CD4-positive, alpha-beta T cell treated with Interleukin-2 at 100 ng/mL for 4 hours (primary cell): ENCODE data around the gene FIP1L1.
"Not testable (repeated sequence)": the region's sequence is repeated elsewhere in the genome, so short reads cannot be mapped to it uniquely, and the experiment has no call there.

Experiments used
- DNase-seq: peaks from one replicate; pipeline ENCODE4 v3.0.0-alpha.2; 2020; ENCODE audit warnings: low spot score

The FIP1L1 gene

DNA sequence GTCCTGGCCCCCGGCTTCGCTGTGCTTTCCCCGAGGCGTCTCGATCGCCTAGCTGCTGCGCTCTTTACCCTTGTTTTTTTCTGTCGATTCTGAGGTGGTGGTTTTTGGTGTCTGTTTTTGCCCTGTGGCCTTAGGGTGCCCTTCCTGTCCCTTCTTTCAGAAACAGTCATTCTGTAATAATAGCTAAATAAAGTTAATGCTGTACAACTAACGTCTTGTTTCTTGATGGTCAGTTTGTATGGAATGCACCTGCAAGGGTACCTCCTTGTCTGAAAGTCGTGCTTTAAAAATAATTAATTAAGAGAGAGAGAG is 686 bp downstream of the FIP1L1 start:
- DNase-seq, result no peak

DNA sequence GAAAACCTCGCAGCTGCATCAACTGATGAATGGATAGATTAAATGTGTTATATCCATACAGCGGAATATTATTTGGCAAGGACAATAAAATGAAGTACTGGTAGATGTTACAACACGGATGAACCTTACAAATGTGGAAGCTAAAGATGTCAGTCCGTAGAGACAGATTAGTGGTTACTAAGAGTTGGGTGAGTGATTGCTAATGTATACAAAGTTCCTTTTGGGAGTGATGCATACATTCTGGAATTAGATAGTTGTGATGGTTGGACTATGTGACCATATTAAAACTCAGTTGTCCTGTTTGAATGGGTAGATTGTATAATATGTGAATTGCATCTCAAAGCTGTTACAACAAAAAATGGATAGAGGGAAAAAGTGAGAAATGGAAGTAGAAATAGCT is 2.8 kb downstream of the FIP1L1 start:
- no peak for DNase-seq

DNA sequence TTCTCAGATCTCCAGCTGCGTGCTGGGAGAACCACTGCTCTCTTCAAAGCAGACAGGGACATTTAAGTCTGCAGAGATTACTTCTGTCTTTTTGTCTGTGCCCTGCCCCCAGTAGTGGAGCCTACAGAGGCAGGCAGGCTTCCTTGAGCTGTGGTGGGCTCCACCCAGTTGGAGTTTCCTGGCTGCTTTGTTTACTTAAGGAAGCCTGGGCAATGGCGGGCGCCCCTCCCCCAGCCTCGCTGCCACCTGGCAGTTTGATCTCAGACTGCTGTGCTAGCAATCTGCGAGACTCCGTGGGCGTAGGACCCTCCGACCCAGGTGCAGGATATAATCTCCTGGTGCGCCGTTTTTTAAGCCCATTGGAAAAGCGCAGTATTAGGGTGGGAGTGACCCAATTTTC is 32.0 kb downstream of the FIP1L1 start:
- not testable (repeated sequence) for DNase-seq

DNA sequence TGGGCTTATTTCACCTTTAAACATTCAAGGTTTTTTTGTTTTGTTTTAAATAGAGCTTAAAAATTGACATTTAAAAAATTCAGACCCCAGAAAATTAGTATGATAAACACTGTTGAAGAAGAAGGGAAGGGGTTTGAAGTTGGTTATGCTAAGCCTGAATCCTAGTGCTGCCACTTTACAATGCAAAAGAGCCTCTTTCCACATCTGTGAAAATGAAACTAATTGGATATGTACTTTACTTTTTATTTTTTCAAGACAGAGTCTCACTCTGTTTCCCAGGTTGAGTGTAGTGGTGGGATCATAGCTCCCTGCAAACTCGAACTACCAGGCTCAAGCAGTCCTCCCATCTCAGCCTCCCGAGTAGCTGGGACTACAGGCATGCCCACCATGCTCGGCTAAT is 41.8 kb downstream of the FIP1L1 start:
- no peak for DNase-seq

DNA sequence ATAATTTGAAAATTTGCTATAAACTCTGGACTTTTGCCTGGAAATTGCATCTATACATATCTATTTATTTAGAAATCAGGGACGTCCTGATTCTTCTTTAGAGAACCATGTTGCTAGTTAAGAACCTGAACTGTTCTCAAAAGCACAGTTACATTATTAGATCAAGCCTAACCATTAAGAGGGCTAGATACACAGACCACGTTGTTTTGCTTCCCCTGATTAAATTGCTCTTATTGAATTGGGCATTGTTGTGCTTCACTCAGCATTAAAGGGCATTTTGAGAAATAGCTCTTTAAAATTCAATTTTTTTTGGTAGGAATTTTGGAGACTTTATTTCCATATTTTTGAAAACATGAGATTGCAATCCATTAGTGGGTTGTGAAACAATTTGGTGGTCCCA is 44.4 kb downstream of the FIP1L1 start:
- no peak for DNase-seq

DNA sequence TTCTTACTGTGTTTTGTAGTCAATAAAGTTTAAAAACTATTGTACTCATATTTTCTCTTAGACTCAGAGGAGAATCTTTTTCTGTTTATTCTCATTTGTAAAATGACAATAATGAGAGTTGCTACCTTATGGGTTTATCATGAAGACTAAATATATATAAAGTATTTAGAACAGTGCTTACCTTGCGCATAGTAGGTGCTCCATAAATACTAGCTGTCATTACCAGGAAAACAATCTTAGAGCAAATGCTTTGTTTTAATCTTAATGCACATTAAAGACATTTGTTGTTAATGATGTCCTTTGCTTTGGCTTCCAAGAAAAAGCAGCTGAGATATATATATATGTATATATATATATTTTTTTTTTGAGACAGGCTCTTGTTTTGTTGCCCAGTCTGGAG is 44.9 kb downstream of the FIP1L1 start:
- no peak for DNase-seq

DNA sequence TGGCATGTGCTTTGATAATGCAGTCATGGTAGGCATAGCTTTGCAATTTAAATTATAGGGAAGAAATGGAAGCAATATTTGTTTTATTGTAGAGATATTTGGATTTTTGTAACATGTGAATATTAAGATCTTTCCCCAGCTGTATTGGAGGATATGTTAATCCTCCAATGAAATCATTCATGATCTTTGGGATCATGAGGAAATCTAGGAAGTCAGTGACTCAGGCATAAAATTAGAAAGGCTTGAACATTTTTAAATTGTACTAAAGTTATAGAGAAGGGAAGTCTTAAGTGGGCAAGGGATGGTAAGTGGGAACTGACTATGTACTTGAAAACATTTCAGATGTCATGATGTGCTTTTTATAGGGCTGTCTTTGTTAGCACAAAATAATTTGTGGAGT is 46.8 kb downstream of the FIP1L1 start:
- DNase-seq, result no peak

DNA sequence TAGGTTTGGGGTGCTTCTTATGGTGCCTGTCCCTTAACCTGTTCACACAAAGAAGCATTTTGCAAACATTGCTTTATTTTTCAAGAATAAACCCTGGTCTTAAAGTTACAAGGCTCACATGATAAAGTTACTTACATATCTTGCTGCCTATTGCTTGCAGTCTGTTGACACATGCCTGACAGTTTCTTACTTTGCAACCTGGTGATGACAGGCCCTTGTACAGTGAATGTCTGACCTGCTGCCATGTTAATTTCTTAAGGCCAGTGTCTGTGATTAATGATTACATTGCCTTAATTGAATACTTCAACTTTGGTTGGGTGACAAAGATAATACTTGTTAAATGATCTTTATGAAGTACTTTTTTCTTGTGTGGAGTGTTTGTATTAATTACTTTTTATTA is 49.9 kb downstream of the FIP1L1 start:
- no peak for DNase-seq

DNA sequence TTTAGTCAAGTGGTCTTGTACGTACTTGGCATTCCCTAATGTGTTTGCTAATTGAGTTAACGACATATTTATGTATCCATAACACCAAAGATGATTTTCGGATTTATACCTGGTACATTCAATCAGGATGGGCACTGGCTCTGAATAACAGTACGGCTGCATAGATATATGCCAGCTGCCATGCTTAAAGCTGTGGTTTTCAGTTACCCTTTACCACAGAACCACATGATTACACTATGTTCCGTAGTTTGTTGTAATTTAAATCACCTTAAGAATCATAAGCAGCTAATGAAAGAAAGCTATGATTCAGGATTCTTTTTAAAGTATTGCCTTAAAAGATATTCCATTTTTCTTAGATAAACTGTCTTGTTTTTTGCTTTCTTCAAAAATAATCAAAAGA is 53.6 kb downstream of the FIP1L1 start:
- DNase-seq, result peak; percentile 10

DNA sequence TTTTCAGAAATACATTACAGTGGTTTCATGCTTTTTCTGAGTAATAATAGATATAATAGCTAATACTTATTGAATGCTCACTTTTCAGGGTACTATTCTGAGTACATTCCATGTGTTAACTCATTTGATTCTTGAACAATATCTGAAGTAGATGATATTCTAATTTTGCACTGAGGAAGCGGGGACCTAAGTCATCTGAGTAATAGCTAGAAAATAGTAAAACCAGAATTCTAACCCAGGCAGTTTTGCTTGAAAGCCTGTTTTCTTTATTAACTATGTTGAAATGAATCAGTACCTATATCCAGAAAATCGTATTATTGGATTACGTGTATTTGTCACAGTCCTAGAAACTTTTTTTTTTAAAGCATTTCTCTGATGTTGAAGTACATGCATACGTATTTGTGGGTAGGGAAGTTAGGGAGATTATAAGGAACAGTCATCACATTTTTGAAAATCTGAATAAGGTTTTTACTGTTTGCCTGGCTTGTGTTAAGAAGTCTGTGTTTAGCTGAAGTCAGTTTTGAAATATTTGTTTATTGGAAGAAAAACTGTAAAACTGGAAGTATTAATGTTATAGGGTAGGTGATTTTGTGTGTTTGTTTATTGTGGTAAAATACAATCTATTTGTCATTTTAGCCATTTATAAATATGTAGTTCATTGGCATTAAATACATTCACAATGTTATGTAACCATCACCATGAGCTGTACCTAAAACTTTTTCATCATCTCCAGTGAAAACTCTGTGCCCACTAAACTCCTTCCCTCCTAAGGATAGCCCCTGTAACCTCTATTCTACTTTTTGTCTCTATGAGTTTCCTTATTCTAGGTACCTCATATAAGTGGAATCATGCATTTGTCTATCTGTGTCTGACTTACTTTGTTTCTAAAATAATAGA is 55.3 kb downstream of the FIP1L1 start:
- DNase-seq, result no peak

DNA sequence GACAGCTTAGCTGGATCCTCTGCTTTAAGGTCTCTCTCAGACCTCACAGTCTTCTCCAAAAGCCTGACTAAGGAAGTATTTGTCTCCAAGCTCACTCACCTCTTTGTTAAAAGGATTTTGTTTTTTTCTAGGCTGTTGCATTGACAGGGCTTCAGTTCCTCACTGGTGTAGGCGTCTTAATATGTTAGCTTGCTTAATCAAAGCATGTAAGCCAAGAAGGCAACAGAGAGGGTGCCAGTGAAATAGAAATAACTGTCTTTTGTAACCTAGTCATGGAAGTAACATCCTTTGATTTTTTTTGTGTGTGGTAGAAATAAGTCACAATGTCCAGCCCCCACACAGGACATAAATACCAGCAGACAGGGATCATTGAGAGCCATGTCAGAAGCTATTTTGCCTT is 58.8 kb downstream of the FIP1L1 start:
- DNase-seq, result no peak

DNA sequence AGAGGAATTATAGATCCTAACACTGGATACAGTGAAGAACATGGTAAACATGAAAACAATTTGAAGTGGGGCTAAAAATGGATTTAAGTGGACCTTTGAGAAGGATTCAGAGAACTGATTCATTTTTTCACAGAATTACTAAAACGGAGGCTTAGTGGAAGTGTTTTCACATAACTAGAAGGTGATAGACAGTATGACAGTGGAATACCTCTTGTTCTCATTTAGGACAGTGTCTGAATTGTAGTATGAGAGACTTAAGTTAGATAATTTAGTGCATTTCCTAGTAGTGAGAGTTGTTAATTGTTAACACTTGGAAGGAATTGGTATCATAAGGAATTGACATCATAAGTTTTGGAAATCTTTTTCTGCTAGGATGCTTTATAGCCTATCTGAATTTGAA is 64.1 kb downstream of the FIP1L1 start:
- no peak for DNase-seq

DNA sequence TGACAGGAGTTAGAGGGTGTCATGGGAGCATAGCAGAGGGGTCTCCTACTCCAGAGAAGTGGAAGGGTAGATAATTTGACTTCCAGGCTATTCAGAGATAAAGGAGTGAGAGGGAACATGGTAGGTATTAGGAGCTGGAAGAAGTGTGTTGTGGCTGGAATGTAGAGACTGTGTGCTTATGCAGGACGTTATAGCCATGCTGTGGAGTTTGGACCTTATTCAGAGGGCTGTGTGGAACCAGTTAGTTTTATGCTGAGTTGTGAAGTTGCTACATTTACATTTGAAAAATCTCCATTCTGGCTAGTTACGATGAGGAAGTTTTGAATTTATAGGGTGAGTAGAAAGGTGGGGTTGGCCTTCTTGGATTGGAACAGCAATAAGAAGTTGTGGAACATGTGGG is 67.5 kb downstream of the FIP1L1 start:
- no peak for DNase-seq

DNA sequence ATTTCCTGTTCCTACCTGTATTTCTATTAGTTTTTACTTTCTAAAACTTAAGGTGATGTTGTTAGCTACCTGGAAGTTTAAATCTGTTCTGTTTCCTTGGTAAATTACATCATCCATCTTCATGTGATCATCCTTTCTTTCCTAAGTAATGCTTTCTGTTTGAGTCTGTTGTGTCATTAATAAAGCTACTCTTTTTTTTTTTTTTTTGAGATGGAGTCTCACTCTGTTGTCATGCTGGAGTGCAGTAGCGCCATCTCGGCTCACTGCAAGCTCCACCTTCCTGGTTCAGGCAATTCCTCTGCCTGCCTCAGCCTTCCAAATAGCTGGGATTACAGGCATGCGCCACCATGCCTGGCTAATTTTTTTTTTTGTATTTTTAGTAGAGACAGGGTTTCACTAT is 73.3 kb downstream of the FIP1L1 start:
- no peak for DNase-seq

DNA sequence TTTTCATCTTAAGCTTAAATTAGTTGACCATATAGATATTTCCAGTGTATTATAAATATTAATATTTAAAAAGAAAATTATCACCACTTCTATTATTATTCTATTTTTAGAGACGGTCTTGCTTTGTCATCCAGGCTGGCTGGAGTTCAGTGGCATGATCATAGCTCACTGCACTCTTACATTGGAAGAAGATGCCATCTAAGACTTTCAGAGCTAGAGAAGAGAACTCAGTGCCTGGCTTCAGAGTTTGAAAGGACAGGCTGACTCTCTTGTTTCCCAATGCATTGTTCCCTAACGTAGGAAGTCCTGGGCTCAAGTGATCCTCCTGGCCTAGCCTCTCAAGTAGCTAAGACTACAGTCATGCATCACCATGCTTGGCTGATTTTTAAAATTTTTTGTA is 75.9 kb downstream of the FIP1L1 start:
- DNase-seq, result no peak

DNA sequence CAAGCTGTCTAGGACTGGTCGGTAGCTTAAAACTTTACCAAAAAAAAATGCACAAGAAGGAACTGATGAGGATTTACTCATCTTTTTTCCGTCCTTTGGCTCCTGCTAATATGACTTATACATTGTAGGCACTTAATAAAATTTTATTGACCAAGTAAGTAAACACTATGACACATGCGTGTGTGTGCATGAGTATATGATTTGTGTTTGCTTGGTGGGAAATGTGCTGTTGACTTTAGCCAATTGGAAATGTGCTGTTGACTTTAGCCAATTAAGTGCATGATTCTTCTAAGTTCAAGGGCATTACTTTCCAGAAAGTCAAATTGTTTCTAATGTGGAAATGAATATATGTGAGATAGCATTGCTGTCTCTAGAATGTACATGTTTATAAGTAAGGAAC is 78.3 kb downstream of the FIP1L1 start:
- DNase-seq, result no peak

DNA sequence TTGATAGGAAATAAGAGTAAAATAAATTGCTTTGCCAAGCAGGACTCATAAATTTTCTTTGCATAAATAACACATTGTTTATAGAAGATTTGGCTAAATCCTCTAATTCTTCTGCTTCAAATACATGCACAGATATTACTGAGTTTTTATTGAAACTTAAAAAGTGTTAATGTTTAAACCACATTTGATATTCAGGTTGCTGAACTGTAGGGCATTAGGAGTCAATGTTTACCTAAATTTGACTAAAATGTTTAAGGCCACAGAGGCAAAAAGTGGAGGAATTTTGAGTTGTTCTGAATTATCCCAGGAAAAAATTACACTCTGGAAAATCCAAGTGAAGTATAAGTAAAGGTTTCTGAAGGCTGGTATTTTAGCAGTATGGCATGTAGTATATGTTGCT is 78.7 kb downstream of the FIP1L1 start:
- no peak for DNase-seq

DNA sequence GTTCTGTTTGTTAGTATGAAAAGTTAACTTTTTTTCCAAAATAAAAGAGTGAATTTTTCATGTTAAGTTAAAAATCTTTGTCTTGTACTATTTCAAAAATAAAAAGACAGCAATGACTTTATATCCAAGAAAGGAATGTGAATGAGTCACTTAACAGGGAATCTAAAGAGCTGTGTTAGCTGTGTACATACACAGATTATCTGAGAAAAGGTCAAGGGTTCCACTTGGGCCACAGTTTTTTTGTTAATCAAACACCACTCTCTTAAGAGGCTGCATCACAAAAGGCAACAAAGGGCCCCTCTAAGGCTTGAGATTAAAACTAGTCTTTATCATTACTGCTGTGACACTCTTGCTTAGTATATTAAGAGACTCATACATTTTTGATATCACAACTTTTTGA is 82.1 kb downstream of the FIP1L1 start:
- no peak for DNase-seq

DNA sequence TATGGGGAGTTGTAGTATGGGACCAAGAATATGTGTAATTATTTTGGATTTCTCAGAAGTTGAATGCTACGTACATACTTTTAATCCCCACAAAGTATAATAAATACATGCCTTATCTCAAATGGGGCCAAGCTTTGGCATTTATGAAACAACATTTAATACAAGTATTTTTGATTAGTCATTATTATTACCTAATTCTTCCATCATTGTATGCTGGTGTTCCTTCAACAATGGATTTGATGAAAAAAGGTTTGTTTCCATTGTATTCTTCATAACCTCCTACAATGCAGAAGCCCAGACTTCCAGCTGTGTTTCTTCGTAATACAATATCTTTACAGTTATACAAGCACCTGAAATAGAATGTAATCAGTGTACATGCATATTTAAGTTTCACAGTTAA is 83.8 kb downstream of the FIP1L1 start:
- no peak for DNase-seq

DNA sequence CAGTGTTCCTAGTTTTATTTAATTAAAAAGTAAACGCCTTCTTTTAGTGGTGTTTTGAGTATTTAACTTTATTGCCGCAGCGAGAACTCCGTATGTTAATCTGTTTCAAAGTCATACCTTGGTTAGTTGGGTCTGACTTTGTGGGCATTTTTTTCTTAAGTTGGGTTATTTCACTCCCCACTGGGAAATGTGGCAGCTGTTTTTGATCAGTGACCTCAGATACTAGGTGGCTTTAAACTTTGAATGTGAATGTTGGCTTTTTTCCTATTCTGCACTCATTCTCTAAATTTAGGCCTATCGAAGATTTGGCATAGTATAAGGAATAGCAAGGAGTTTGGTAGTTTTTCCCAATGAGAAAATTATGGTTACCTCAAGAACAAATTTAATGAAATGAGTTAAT is 85.9 kb downstream of the FIP1L1 start:
- no peak for DNase-seq

DNA sequence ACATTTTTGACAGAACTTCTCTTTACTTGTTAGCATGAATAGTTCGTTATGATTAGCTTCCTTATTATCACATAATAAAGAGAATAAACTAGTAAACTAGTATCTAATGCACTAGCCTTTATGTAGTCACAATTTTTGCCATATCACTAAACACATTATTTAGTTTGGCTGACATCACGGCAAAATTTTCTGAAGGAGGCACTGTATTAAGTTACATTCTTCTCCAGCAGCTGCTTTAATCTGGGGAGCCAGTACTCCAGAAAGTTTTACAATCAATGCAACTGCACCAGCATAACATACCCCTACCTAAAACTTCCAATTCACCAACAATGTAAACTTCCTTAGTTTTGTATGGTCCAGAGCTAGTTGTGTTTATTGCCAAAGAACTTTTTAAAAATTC is 87.8 kb downstream of the FIP1L1 start:
- no peak for DNase-seq

DNA sequence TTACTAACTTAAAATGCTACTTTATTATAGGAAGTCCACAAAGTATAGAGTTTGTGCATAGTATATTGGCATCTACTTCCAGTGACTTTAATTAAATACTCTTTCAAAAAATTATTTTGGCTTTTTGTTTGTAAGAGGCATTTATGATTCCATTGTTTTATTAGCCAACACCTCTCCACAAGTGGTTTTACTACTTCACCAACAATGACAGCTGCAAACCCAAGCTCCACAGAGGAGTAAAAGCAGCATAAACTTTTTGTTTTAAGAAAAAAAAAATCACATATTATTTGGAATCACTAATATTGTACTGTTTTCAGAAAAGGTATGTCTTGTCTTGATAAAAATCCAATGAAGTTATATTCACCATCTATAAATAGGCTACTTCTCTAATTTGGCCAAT is 88.5 kb downstream of the FIP1L1 start:
- DNase-seq, result no peak

DNA sequence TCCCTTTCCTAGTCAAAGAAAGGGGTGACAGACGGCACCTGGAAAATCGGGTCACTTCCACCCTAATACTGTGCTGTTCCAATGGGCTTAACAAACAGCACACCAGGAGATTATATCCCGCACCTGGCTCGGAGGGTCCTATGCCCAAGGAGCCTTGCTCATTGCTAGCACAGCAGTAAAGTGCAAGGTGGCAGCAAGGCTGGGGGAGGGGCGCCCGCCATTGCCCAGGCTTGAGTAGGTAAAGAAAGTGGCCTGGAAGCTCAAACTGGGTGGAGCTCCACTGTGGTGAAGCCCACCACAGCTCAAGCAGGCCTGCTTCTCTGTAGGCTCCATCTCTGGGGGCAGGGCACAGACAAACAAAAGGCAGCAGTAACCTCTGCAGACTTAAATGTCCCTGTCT is 89.1 kb downstream of the FIP1L1 start:
- DNase-seq, result not testable (repeated sequence)

DNA sequence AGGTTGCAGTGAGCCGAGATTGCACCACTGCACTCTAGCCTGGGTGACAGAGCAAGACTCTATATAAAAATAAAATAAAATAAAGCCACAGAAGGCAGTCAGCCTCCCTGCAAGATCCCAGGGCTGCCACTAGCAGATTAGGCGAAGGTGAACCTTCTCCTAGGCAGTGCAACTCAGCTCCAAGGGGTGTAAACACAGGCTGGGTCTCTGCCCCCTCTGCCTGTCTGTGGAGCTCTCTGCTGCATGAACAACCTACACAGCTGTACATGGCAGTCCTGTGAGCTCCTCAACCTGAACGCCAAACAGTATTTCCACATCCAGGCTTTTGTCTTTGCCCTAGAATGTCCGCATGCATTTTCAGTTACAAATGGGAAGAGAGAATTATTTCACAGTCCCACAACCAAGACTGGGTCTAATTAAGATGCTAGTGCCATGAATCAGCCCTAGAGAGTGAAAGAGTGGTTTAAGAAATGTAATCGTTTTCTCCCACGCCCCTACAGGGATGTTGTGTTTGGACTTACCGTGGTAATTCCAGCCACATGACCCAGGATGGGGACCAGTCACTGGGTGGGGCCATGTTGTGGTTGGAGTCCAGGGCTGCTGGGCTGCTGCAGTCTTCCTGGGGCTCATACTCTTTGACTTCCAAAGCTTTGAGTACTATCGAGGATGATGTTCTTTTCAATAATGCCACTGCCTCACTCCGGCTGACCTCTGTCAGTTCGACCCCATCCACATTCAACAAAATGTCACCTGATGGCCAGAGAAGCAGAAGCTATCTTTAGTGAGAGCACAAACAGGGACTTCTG is 99.0 kb downstream of the FIP1L1 start:
- no peak for DNase-seq
